H4 (cell line): ENCODE measurements around the gene RAB30. TPM values are rescaled to one million over a fixed set of nuclear protein-coding genes. Genes with fewer than 3 reads are reported as not detected.

Experiments
- DNase-seq: peaks from one replicate; pipeline ENCODE4 v3.0.0-alpha.2; 2015; ENCODE audit warnings: low spot score
- total RNA-seq: library from RNA; depleted of rRNA; stranded (reverse); fragments of >200 nt; shearing (Covaris generic); gene quantifications from 2 replicates; pipeline ENCODE4 v1.2.3, GENCODE V29; 2014; rRNA removed

RAB30 gene
- total RNA-seq = 15.3 and 16.9 TPM in 2 replicates

GRCh38 chr11:83071567-83072349 is at the start of gene RAB30:
RAB30 (minus strand) TSS chr11:83071897; CDS start chr11:82997316, 74,581 bp downstream.
- peak; percentile 99 for DNase-seq

GRCh38 chr11:83120327-83120726 is 48.6 kb upstream of the RAB30 start:
- no peak for DNase-seq

- DNase-seq = no peak
Measured at GRCh38 chr11:83119216-83119615, 47.5 kb upstream of the RAB30 start.

GRCh38 chr11:83118814-83119213 is 47.1 kb upstream of the RAB30 start:
- no peak for DNase-seq

- no peak for DNase-seq
Measured at GRCh38 chr11:83116015-83116641, 44.4 kb upstream of the RAB30 start.

- DNase-seq = no peak
Measured at GRCh38 chr11:83115551-83115950, 43.9 kb upstream of the RAB30 start.

GRCh38 chr11:83115026-83115425 is 43.3 kb upstream of the RAB30 start:
- DNase-seq = no peak

- DNase-seq = no peak
Measured at GRCh38 chr11:83112886-83113285, 41.2 kb upstream of the RAB30 start.

GRCh38 chr11:83105168-83105567 is 33.5 kb upstream of the RAB30 start:
- DNase-seq = no peak

GRCh38 chr11:83102834-83103233 is 31.1 kb upstream of the RAB30 start:
- no peak for DNase-seq

- DNase-seq = no peak
Measured at GRCh38 chr11:83097429-83098075, 25.9 kb upstream of the RAB30 start.

- no peak for DNase-seq
Measured at GRCh38 chr11:83093634-83094033, 21.9 kb upstream of the RAB30 start.

- DNase-seq = peak; percentile 59
Measured at GRCh38 chr11:83092488-83093384, 21.0 kb upstream of the RAB30 start.

- no peak for DNase-seq
Measured at GRCh38 chr11:83088965-83089364, 17.3 kb upstream of the RAB30 start.

GRCh38 chr11:83087035-83087434 is 15.3 kb upstream of the RAB30 start:
- peak; percentile 17 for DNase-seq

- no peak for DNase-seq
Measured at GRCh38 chr11:83079820-83080219, 8.1 kb upstream of the RAB30 start.

- no peak for DNase-seq
Measured at GRCh38 chr11:83078269-83078668, 6.6 kb upstream of the RAB30 start.

GRCh38 chr11:83073884-83074283 is 2.2 kb upstream of the RAB30 start:
- no peak for DNase-seq

- DNase-seq = no peak
Measured at GRCh38 chr11:83073258-83073657, 1.6 kb upstream of the RAB30 start.

GRCh38 chr11:83072350-83073242 is 899 bp upstream of the RAB30 start:
- no peak for DNase-seq
